ENCODE data around the gene PPP1R14C.
A peak's percentile ranks its signal among the peaks of the same experiment; 100 is the strongest.

PPP1R14C gene

GRCh38 chr6:150249261-150249660 lies 106.4 kb downstream of the PPP1R14C start:
- DNase-seq (ENCODE audit: low read depth) = peak; percentile 26

GRCh38 chr6:150250826-150251225 lies 108.0 kb downstream of the PPP1R14C start:
- DNase-seq (ENCODE audit: low read depth) = peak; percentile 68

GRCh38 chr6:150251566-150252186 lies 108.8 kb downstream of the PPP1R14C start:
- DNase-seq (ENCODE audit: low read depth) = no peak

- DNase-seq (ENCODE audit: low read depth) = no peak
Observed at GRCh38 chr6:150252714-150253444, 110.0 kb downstream of the PPP1R14C start.

- DNase-seq (ENCODE audit: low read depth) = no peak
Observed at GRCh38 chr6:150253489-150253888, 110.6 kb downstream of the PPP1R14C start.

GRCh38 chr6:150254770-150255169 lies 111.9 kb downstream of the PPP1R14C start:
- DNase-seq (ENCODE audit: low read depth) = no peak

GRCh38 chr6:150255840-150256239 lies 113.0 kb downstream of the PPP1R14C start:
- no peak for DNase-seq (ENCODE audit: low read depth)

- DNase-seq (ENCODE audit: low read depth) = peak; percentile 96
Observed at GRCh38 chr6:150256618-150257272, 113.9 kb downstream of the PPP1R14C start.

- DNase-seq (ENCODE audit: low read depth) = no peak
Observed at GRCh38 chr6:150258381-150258780, 115.5 kb downstream of the PPP1R14C start.

- no peak for DNase-seq (ENCODE audit: low read depth)
Observed at GRCh38 chr6:150260931-150261330, 118.1 kb downstream of the PPP1R14C start.

GRCh38 chr6:150261997-150262697 lies 119.3 kb downstream of the PPP1R14C start:
- no peak for DNase-seq (ENCODE audit: low read depth)

- no peak for DNase-seq (ENCODE audit: low read depth)
Observed at GRCh38 chr6:150263765-150264404, 121.0 kb downstream of the PPP1R14C start.

- no peak for DNase-seq (ENCODE audit: low read depth)
Observed at GRCh38 chr6:150266309-150266708, 123.5 kb downstream of the PPP1R14C start.

- no peak for DNase-seq (ENCODE audit: low read depth)
Observed at GRCh38 chr6:150266963-150267685, 124.3 kb downstream of the PPP1R14C start.

GRCh38 chr6:150267686-150268561 lies 125.1 kb downstream of the PPP1R14C start:
- peak; percentile 61 for DNase-seq (ENCODE audit: low read depth)

GRCh38 chr6:150269130-150269856 lies 126.4 kb downstream of the PPP1R14C start:
- DNase-seq (ENCODE audit: low read depth) = no peak

GRCh38 chr6:150269857-150270223 lies 127.0 kb downstream of the PPP1R14C start:
- no peak for DNase-seq (ENCODE audit: low read depth)

GRCh38 chr6:150270330-150271052 lies 127.6 kb downstream of the PPP1R14C start:
- no peak for DNase-seq (ENCODE audit: low read depth)

GRCh38 chr6:150271172-150271500 lies 128.3 kb downstream of the PPP1R14C start:
- no peak for DNase-seq (ENCODE audit: low read depth)

Data from GM04503 (cell line).